ENCODE data around the gene CDC73.
"Not testable (repeated sequence)": the region's sequence is repeated elsewhere in the genome, so short reads cannot be mapped to it uniquely, and the experiment has no call there.

- TF ChIP-seq, protein P1, sequence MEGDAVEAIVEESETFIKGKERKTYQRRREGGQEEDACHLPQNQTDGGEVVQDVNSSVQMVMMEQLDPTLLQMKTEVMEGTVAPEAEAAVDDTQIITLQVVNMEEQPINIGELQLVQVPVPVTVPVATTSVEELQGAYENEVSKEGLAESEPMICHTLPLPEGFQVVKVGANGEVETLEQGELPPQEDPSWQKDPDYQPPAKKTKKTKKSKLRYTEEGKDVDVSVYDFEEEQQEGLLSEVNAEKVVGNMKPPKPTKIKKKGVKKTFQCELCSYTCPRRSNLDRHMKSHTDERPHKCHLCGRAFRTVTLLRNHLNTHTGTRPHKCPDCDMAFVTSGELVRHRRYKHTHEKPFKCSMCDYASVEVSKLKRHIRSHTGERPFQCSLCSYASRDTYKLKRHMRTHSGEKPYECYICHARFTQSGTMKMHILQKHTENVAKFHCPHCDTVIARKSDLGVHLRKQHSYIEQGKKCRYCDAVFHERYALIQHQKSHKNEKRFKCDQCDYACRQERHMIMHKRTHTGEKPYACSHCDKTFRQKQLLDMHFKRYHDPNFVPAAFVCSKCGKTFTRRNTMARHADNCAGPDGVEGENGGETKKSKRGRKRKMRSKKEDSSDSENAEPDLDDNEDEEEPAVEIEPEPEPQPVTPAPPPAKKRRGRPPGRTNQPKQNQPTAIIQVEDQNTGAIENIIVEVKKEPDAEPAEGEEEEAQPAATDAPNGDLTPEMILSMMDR (IDR thresholded peaks at IDR 0.05): not testable (repeated sequence)
- TF ChIP-seq, protein P2, sequence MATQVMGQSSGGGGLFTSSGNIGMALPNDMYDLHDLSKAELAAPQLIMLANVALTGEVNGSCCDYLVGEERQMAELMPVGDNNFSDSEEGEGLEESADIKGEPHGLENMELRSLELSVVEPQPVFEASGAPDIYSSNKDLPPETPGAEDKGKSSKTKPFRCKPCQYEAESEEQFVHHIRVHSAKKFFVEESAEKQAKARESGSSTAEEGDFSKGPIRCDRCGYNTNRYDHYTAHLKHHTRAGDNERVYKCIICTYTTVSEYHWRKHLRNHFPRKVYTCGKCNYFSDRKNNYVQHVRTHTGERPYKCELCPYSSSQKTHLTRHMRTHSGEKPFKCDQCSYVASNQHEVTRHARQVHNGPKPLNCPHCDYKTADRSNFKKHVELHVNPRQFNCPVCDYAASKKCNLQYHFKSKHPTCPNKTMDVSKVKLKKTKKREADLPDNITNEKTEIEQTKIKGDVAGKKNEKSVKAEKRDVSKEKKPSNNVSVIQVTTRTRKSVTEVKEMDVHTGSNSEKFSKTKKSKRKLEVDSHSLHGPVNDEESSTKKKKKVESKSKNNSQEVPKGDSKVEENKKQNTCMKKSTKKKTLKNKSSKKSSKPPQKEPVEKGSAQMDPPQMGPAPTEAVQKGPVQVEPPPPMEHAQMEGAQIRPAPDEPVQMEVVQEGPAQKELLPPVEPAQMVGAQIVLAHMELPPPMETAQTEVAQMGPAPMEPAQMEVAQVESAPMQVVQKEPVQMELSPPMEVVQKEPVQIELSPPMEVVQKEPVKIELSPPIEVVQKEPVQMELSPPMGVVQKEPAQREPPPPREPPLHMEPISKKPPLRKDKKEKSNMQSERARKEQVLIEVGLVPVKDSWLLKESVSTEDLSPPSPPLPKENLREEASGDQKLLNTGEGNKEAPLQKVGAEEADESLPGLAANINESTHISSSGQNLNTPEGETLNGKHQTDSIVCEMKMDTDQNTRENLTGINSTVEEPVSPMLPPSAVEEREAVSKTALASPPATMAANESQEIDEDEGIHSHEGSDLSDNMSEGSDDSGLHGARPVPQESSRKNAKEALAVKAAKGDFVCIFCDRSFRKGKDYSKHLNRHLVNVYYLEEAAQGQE (IDR thresholded peaks at IDR 0.05; ENCODE audit: insufficient read depth in 1 of 2, low read depth in 2 of 2, low read length in 1 of 2): not testable (repeated sequence)
- TF ChIP-seq POLR2AphosphoS5 (IDR thresholded peaks at IDR 0.05; ENCODE audit: low read depth, low read length); SIN3A (IDR thresholded peaks at IDR 0.05; ENCODE audit: borderline replicate concordance, insufficient read depth, low read depth, low read length): not testable (repeated sequence)
Measured at GRCh38 chr1:193288548-193289080, 166.8 kb downstream of the CDC73 start.
